ENCODE data around the gene FYB1.

FYB1 gene

GRCh38 chr5:39209924-39210323, 9.4 kb downstream of the FYB1 start:
- in situ Hi-C loops (cut with MboI; ENCODE audit: low sequenced_read_pairs), result loop anchor here (10.0 kb wide), 1 partner anchor 75 kb away; no protein-coding TSS in a partner anchor

GRCh38 chr5:39208471-39208870, 10.9 kb downstream of the FYB1 start:
- in situ Hi-C loops (cut with MboI; ENCODE audit: low sequenced_read_pairs), result no loop called here

DNA sequence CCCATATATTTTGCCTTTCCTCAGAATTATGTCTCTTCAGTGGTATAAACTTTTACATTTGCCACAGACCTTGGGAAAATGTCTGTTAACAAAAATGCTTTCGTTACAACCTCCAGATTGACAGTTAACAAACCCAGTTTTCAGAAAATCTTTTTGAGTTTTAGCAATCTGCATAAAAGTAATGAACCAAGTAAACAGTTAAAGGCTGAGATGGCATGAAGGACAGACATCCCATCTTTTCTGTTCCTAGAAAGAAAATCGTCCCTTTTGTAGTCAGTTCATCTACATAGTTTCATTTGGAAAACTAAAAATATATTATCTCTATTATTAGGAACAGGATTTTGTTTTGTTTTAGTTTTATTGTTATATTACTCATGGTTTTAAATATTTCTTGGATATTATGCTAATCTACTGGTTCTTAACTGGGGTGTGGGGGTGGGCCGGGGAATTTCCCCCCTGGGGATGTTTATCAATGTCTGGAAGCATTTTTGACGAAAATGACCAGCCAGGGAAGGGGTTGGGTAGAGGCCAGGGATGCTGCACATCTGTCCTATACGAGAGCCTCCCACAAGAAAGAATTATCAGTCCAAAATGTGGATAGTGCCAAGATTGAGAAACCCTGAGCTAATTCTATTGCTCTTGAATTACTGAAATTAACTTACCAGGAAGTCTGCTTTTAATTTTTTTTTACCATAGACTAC, 11.9 kb downstream of the FYB1 start:
- in situ Hi-C loops (cut with MboI; ENCODE audit: low sequenced_read_pairs), result no loop called here

- in situ Hi-C loops (cut with MboI; ENCODE audit: low sequenced_read_pairs), result no loop called here
These were observed 12.6 kb downstream of the FYB1 start for GRCh38 chr5:39206630-39207321.

DNA sequence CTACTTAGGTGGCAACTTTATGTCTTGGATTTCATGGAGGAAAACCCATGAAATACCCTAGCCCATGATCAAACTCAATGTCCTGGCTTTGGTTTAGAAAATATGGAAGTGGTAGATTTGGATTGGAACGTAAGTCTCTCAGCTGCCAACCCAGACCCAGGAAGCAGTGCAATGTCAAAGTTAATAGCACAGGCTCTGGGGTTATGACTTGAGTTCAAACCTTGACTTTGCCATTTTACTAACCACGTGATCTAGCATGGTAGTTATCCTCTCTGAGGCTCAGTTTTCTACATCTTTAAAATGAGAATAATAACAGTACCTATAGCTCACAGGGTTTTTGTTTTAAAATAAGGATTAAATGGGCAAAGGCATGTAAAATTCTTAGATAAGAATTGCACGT, 13.8 kb downstream of the FYB1 start:
- in situ Hi-C loops (cut with MboI; ENCODE audit: low sequenced_read_pairs), result no loop called here

GRCh38 chr5:39203951-39204350, 15.4 kb downstream of the FYB1 start:
- in situ Hi-C loops (cut with MboI; ENCODE audit: low sequenced_read_pairs), result no loop called here

DNA sequence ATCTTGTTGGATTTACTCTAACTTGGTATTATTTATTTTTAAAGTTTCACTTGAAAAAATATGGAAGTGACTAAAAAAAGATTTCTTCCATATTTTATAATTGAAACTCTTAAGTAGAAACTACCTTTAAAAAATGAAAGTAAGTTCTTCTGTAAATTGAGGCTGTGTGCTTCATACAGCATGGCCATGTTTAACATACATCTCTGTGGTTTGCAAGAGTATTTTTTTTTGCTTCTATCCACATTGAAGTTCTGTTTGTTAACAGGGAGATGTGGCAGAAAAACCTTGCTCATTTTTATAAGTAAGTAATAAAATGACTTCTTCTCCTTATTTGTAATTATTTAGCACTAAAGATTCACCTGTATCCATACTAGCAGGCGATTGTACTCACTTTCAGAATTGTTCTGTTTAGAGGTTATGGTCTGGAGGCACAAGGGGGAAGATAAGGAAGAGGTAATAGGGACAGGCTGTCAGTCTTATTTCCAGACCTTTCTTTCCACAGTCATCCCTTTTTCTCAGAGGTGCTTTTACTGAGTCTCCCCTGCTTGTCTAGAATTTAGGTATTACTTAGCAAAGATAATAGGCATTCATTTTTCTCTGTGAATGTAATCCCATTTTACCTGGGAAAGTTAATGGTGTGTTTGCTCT, 16.0 kb downstream of the FYB1 start:
- in situ Hi-C loops (cut with MboI; ENCODE audit: low sequenced_read_pairs), result no loop called here

GRCh38 chr5:39202597-39203274, 16.6 kb downstream of the FYB1 start:
- in situ Hi-C loops (cut with MboI; ENCODE audit: low sequenced_read_pairs), result no loop called here

- in situ Hi-C loops (cut with MboI; ENCODE audit: low sequenced_read_pairs), result no loop called here
These were observed 17.4 kb downstream of the FYB1 start for GRCh38 chr5:39201781-39202596.

- in situ Hi-C loops (cut with MboI; ENCODE audit: low sequenced_read_pairs), result no loop called here
These were observed 18.1 kb downstream of the FYB1 start for GRCh38 chr5:39201160-39201780.

GRCh38 chr5:39200081-39200480, 19.3 kb downstream of the FYB1 start:
- in situ Hi-C loops (cut with MboI; ENCODE audit: low sequenced_read_pairs), result no loop called here

- in situ Hi-C loops (cut with MboI; ENCODE audit: low sequenced_read_pairs), result no loop called here
These were observed 20.0 kb downstream of the FYB1 start for GRCh38 chr5:39199335-39199734.

DNA sequence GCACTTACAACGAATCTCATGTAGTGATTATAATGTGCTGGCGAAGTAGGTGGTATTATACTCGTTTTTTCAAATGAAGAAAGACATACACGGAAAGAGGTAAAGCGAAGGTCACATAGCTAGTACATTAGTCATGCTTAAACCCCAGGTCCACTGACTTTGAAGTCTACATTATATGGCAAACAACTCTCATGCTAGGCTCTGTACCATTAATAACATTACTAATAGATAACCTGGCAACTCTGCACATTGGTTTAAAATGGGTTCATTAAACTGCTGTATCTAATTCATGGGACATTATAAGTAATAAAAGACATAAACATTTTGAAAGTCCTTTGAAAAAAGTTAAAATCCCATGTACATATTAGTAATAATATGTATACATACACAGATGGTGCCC, 21.2 kb downstream of the FYB1 start:
- in situ Hi-C loops (cut with MboI; ENCODE audit: low sequenced_read_pairs), result no loop called here

DNA sequence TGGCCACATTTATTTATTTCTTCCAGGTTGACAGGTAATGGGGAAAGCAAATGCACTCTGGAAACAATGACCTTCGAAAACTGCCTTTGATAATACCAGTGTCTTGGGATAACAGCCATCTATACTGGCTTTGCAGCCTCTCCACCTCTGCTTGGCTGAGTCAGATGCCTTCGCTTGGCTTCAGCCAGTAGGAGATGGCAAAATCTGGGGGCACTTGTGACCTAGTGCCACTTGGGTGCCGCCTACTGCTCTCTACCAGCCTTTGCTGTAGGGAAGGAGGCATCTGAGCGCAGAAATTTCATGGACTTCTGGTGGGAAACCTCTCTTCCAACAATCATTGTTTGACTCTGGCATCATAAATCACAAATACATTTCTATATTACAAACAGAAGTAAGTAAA, 21.8 kb downstream of the FYB1 start:
- in situ Hi-C loops (cut with MboI; ENCODE audit: low sequenced_read_pairs), result no loop called here

- in situ Hi-C loops (cut with MboI; ENCODE audit: low sequenced_read_pairs), result no loop called here
These were observed 24.1 kb downstream of the FYB1 start for GRCh38 chr5:39195198-39195826.

- in situ Hi-C loops (cut with MboI; ENCODE audit: low sequenced_read_pairs), result no loop called here
These were observed 24.8 kb downstream of the FYB1 start for GRCh38 chr5:39194466-39195136.

- in situ Hi-C loops (cut with MboI; ENCODE audit: low sequenced_read_pairs), result no loop called here
These were observed 25.6 kb downstream of the FYB1 start for GRCh38 chr5:39193553-39194465.
